RKO (cell line): ENCODE results near the gene ULK1.
"Not testable (repeated sequence)": the region's sequence is repeated elsewhere in the genome, so short reads cannot be mapped to it uniquely, and the experiment has no call there.

Source experiments
- DNase-seq: peaks from one replicate; pipeline ENCODE4 v3.0.0-alpha.2; 2016; ENCODE audit warnings: low spot score

ULK1 gene

GRCh38 chr12:131943389-131943788, 49.0 kb downstream of the ULK1 start:
- DNase-seq = no peak

GRCh38 chr12:131943876-131944275, 49.5 kb downstream of the ULK1 start:
- no peak for DNase-seq

GRCh38 chr12:131944601-131945251, 50.3 kb downstream of the ULK1 start:
- DNase-seq = no peak

- DNase-seq = no peak
Observed at GRCh38 chr12:131946757-131947156, 52.3 kb downstream of the ULK1 start.

- no peak for DNase-seq
Observed at GRCh38 chr12:131947482-131948027, 53.1 kb downstream of the ULK1 start.

DNA sequence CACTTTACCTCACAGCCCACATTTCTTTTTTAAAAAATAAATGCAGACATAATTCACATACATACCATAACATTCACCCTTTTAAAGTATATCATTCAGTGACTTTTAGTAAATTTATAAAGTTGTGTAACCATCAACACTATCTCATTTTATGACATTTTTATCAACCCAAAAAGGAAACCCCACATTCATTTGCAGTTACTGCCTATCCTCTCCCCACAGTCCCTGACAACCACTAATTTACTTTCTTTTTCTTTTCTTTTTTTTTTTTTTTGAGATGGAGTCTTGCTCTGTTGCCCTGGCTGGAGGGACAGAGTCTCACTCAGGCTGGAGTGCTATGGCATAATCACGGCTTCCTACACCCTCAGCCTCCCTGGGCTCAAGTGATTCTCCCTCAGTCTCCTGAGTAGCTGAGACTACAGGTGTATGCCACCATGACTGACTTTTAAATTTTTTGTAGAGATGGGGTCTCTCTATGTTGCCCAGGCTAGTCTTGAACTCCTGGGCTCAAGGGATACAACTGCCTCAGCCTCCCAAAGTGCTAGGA, 53.8 kb downstream of the ULK1 start:
- no peak for DNase-seq

DNA sequence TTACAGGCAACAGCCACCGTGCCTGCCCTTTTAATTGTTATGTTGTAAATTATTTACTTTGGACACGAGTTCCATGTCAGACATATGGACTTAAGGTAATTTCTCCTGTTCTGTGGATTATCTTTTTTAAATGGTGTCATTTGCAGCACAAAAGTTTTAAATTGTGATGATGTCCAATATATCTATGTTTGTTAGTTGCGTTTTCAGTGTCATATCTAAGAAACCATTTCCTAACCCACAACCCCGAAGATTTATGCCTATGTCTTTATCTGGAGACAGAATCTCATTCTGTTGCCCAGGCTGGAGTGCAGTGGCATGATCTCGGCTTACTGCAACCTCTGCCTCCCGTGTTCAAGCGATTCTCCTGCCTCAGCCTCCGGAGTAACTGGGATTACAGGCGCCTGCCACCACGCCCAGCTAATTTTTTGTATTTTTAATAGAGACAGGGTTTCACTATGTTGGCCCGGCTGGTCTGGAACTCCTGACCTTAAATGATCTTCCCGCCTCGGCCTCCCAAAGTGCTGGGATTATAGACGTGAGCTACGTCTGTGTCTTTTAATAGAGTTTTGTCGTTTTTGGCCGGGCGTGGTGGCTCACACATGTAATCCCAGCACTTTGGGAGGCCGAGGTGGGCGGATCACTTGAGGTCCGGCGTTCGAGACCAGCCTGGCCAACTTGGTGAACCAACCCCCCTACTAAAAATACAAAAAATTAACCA, 54.5 kb downstream of the ULK1 start:
- not testable (repeated sequence) for DNase-seq

DNA sequence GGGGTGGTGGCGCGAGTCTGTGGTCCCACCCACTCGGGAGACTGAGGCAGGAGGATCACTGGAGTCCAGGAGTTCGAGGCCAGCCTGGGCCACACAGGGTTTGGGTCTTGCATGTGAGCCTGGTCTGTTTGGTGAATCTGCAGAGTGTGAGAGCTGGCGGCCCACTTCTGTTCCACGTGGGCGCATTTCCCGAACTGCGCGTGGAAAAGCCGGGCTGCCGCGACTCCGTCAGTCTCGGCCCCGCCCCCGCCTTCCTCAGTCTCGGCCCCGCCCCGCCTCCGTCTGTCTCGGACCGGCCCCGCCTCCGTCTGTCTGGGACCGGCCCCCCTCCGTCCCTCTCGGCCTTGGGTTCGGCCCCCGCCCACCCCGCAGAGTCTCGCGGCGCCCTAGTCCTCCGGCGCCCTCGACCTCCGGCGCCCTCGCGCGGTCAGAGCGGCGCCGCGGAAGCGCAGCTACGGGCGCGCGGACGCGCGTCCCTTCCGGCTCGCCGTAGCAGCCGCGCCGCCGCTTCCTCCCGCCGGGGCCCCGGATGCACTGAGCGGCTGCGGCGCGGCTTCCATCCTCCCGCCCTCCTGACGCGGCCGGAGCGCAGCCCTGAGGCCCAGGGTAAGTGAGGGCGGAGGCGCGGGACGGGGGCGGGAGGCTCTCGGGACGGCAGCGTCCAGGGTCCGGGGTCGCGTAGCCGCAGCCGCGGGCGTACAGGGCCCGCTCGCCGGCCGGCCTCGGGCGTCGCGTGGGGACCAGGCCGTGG, 55.2 kb downstream of the ULK1 start, which contains the start of gene EP400:
TSS of gene EP400 (plus strand) at position 512 of the 751 bp plus-strand sequence. CDS start 10,678 bp downstream, outside the sequence.
- peak; percentile 89 for DNase-seq

- DNase-seq = no peak
Observed at GRCh38 chr12:131950182-131950913, 55.9 kb downstream of the ULK1 start.

- not testable (repeated sequence) for DNase-seq
Observed at GRCh38 chr12:131953810-131954209, 59.4 kb downstream of the ULK1 start.

- not testable (repeated sequence) for DNase-seq
Observed at GRCh38 chr12:131954460-131954859, 60.0 kb downstream of the ULK1 start.

- no peak for DNase-seq
Observed at GRCh38 chr12:131959116-131959515, 64.7 kb downstream of the ULK1 start.

DNA sequence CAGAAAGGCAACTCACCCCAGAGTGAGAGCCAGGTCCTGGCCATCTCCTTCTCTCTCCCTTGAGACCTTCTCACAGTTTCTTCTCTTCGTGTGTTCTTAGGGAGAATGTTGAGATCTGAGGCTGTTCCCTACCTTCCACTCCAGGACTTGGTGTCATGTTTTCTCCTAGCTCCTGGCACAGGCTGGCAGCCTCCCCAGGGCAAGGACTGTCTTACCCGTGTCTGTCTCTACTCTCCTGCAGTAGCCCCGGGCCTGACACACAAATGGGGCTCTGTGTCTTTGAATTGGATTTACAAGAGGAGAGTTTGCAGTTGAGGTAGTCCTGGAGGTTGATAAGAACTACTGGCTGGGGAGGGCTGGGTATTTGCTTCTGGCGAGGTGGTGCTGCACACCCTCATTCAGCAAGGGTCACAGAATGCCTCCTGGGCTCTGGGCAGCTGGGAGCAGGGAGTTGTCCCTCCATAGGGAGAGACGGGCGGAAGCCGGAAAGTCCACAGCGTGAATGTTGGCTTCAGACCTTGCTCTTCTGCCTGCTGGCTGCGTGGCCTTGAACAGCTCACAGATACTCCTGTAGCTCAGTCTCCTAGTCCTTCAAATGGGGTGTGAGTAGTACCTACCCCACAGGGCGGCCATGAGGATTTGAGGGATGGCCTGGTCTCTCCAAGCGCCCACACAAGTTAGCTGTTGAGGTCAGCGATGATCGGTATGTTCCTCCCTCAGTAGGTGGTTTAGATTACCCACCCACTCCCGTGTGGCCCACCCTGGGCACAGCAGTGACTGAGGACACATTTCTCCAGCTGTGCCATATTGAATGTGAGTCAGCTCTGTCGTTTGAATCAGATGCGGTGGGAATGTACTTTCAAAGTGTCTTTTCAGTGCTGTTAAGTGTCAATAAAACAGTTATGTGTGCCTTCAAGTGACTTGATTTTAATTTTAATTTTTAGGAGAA, 65.5 kb downstream of the ULK1 start:
- no peak for DNase-seq

DNA sequence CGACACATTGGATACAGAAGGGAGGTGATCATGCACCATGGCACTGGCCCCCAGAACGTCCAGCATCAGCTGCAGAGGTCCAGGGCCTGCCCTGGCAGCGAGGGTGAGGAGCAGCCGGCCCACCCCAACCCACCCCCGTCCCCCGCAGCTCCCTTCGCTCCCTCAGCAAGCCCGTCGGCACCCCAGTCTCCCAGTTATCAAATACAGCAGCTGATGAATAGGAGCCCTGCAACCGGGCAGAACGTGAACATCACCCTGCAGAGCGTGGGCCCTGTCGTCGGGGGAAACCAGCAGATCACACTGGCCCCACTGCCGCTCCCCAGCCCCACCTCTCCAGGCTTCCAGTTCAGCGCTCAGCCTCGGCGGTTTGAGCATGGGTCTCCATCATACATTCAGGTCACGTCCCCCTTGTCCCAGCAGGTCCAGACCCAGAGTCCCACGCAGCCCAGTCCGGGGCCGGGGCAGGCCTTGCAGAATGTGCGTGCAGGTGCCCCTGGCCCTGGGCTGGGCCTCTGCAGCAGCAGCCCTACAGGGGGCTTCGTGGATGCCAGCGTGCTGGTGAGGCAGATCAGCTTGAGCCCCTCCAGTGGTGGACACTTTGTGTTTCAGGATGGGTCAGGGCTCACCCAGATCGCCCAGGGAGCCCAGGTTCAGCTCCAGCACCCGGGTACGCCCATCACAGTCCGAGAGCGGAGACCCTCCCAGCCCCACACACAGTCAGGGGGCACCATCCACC, 66.3 kb downstream of the ULK1 start:
- not testable (repeated sequence) for DNase-seq

- not testable (repeated sequence) for DNase-seq
Observed at GRCh38 chr12:131961328-131961727, 66.9 kb downstream of the ULK1 start.

DNA sequence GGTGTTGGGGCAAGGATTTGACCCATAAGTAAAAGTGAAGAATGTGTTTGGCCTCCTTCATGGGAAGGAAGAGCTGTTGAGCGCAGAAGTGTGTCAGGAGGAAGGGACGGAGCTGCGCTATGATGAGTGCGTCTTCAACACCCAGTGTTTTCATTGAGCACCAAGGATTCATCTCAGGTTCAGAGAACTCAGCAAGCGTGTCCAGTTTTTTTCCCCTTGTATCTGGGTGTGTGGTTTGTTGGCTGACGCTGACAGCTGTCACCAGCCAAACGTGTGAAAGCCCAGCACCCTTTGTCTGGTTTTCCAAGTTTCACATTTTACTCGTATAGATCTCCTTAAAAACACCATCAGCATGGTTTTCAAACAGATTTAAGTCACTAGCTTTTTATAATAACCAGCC, 67.6 kb downstream of the ULK1 start:
- DNase-seq = no peak

DNA sequence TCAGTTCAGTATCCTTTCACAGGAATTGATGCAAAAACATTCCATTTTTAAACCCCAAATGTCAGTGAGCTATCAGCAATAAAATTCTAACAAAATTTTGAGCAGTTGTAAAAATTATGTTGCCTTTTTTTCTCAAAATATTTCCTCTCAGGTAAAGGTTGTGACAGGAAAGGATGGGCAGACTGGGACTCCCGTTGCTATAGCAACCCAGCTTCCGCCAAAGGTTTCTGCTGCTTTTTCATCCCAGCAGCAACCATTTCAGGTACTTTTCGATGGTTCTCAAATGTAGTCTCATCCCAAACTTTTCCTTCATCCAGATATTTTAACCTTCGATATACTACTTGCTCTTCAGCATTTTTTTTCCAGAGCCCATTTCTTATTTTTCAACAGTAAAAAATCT, 69.0 kb downstream of the ULK1 start:
- no peak for DNase-seq

GRCh38 chr12:131965073-131965472, 70.7 kb downstream of the ULK1 start:
- no peak for DNase-seq

DNA sequence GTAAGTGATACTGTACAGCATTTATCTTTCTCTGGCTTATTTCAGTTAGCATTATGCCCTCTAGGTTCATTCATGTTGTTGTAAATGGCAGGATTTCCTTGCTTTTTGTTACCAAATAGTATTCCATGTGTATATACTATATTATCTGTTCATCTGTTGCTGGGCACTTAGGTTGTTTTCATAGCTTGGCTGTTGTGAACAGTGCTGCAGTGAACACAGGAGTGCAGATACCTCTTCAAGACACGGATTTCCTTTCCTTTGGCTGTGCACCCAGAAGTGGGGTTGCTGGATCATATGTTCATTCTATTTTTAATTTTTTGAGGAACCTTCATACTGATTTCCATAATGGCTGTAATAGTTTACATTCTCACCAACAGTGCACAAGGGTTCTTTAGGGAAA, 76.8 kb downstream of the ULK1 start:
- DNase-seq = no peak
